ENCODE data around the gene PTGR3.

Gene PTGR3

DNA sequence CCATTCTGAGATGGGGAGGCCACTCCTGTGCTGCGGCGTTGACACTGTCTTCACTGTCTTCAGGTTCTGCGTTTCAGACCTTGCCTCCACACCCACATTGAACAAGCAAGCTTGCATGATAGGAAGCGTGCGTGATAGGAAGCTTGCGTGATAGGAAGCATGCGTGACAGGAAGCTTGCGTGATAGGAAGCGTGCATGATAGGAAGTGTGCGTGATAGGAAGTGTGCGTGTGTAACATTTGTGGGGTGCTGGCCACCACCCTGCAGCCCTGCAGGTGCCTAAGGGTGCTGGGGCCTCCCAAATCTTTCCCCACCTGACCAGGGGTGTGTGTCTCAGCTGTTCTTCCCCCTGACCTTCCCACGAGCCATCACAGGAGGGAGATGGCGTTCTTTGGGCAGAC lies 27.0 kb upstream of the PTGR3 start:
- DNase-seq (ENCODE audit: low read depth), result no peak

DNA sequence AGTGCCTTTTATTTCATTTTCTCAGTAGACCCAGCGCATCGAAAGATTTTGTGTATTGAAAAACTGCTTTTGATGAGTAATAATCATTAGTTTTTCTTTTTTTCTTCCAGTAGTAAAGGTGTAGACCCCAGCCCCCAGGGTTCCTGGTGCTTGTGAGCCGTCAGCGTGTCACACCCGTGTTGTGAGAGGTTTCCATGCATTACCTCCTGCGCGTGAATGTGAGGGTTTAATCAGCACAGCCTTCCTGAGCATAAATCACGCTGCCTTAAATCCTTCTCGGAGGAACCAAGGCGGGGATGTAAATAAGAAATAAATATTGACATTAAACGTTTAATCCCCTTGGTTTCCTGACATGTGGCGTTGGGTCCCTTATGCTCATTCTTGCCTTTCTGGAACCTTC lies 26.0 kb upstream of the PTGR3 start:
- no peak for DNase-seq (ENCODE audit: low read depth)

DNA sequence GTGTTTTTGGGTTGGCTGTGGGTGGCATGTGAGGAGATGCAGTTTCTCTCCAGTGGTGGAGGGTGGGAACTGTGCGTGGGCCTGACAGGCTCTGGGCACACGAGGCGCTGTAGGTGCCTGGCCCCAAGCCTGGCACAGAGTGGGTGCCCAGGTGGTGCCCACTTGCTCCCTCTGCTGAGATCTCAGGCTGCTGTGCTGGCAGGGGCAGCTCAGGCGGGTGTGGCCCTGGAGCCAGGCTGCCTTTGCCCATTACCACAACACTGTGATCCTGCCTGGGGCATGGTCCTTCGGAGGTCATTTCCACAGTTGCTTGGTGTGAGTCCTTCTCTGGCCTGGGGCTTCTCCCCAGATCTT lies 22.1 kb upstream of the PTGR3 start:
- DNase-seq (ENCODE audit: low read depth), result no peak

DNA sequence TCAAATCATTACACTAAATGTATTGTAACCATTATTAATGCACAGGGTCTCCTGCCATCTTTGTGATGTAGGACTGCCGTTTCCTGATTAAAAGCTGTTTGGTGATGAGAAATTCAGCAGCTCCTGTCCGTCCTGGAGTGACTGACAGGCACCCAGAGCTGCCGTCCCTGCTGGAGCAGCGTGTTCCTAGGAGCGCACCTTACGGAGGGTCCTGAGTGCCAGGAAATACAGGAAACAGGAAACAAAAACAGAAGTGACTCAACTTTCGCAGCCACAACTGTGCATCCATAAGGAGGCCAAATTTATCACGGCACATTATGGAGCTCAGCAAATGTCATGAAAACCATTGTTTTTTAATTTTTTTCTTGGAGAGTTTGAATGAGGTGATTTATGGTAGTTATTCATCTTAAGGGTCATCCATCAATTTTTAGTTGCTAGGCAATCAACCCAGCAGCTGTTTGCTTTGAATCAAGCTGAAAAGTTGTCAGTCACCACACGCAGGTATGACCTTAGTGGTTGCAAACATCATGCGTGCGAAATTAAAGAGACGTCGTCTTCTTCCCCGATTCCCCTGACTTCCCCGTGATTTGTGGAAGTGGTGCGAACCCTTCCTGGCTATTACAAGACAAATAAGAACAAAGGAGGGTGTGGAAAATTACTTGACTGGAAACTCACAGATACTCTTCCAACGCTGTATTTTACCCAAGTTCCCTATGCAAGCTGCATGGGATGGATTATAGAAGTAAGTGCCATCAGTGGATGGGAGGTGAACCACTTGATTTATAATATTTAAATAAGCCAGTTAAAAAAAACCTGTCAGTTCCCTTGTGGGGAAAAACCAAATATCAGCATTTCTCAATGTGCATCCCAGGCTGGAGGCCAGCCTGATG lies 21.5 kb upstream of the PTGR3 start:
- no peak for DNase-seq (ENCODE audit: low read depth)

DNA sequence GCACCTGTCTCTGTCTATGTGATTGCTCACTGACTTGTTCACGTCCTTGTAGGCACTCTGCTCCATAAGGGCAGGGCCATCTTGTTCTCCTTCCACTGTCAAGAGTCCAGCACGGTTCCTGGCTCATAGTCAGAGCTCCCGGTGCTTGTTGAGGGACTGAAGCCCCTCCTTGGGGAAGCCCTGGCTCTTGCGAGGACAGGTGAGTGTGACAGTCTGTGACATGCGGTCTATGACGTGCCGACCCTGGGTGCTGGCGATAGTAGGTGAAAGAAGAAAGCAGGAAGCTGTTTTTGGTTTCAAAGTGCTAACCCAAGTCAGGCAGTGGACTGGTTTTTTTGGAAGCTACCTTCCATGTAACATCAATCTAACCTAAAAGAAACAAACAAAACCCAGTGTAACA lies 20.5 kb upstream of the PTGR3 start:
- DNase-seq (ENCODE audit: low read depth), result no peak

DNA sequence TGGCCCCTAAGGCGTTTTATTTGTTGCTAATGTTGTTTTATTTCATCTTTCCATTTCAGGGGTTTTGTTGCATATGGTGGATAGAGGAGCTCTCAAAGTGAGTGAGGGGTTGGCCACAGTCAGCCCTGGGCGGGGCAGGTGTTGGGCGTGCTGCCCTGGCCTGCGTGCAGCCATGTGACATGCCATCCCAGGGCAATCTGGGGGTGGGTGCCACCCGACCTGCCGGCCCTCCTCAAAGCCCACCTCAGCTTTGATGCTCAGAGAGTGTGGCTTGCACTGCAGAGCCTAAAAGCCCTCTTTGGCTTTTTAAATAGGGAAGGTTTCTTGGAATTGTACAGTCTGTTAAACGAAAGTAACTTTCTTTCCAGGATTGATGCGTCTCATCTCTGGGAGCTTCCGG lies 20.0 kb upstream of the PTGR3 start:
- DNase-seq (ENCODE audit: low read depth), result no peak

DNA sequence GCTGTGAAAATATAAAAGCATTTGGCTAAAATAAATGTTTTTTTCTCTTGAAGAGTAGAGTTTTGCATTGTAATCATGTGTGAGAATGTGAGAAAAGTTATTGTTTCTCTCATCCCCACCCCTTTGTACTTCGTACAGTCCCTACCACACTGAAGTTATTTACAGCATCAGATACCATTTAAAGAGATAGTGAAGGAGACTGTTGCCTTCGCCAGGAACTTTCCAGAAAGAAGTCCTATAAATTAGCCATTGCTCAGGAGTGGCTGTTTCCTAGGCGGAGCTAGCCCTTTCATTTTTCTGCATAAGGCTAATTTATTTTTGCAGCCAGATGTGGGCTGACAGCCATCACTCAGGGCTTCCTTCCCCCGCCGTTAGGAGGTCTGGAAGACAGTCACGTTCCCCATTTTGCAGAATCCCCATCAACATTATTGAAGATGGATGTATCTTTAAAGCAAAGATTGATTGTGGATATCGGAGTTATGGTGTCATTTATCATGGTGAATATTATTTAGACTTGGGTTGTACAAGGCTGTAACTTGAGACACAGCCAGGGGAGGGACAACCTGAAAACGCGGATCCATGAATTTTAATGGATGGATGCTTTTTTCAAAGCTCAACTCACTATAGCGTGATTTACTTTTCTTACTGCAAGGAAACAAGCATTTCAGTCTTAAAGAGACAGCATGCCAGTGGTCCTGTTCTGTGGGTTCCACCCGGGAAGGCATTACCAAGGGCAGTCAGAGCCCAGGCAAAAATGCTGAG lies 18.8 kb upstream of the PTGR3 start:
- no peak for DNase-seq (ENCODE audit: low read depth)

DNA sequence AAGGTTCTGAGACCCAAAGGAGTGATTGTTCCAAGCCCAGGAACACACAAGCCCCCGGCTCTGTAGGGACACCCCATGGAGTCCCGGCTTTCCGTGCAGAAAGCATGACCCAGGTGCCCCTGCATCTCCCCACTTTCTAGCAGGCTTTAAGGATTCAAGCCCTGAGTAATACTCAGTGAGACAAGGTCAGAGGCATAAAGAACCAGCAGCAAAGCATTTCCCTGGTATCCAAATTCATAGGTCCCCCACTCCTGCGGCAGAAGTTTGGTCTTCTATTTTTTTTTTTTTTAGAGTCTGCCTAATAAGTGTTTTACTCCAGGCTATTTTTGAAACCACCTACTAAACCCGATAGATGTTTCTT lies 18.0 kb upstream of the PTGR3 start:
- DNase-seq (ENCODE audit: low read depth), result no peak

DNA sequence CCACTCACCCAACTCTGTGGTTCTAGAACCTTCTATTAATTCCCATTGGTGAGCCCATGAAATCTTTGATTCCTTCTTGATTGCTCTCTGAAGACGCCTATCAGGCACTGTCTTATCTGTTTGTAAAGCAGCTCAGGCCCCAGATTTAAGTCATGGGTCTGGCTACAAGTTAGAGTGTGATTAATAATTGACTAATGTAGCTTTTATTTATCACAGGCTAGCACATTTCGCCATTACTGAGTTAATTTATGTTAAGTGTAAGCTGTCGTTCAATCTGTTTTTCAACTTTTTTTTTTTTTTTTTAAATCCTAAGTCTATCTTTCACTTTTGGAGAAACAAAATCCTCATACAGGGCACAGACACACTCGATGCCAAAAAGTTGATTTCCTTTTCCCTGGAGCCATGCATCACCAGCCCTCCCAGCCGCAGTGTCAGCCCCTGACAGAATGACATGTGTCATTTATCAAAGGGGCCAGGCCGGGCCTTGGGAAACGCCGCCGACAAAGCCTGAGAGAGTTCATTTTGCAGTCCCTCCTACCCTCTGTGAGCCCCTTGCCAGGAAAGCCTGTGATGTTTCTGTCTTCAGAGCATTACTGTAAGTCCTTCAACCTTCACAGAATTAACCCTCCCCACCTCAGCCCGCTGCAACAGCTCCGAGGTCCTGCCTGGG lies 17.5 kb upstream of the PTGR3 start:
- no peak for DNase-seq (ENCODE audit: low read depth)

DNA sequence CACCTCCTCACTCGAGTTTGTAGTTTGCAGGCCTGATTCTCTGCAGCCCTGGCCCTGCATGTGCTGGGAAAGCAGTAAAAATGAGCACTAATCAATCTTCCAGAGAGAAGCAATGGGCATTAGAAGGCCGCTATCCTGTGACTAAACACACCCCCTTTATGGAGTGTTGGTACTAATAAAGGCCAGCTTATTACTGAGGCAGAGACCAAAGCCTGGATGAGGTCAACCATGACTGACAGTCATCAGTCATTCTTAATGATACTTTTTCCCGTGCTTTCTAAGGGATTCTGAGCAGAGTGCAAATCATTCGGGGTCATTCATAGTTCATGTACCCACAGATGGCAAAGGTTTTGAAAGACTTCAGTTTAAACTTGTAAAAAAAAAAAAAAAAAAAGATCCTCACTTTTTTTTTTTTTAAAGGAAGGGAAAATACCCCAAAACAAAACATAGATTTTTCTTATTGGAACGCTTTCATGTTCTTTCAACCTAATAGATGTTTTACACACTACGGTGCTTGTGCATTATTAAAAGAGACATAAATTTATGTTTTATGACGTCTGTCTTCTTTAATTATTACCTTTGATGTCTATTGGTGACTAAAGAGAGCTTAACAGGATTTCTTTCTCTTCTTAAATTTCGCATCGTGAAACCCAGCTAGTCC lies 14.9 kb upstream of the PTGR3 start:
- no peak for DNase-seq (ENCODE audit: low read depth)

DNA sequence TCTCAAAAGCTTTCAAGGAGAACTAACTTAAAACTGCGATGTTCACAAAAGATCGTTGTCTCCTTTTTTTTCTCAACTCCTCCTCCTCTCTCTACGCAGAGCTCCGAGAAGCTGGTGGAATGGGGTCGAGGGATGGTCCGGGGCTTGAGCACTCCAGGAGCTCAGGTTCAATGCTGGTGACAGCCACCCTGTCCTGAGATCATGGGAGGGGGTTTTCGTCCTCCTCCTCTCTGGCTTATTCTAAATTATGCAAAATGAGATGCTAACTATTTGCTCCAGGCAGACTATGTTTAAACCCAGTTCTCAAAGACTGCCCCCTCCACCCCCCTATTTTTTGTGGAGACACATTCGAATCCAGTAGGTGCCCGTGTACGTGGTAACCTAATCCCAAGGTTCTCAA lies 13.5 kb upstream of the PTGR3 start:
- no peak for DNase-seq (ENCODE audit: low read depth)

DNA sequence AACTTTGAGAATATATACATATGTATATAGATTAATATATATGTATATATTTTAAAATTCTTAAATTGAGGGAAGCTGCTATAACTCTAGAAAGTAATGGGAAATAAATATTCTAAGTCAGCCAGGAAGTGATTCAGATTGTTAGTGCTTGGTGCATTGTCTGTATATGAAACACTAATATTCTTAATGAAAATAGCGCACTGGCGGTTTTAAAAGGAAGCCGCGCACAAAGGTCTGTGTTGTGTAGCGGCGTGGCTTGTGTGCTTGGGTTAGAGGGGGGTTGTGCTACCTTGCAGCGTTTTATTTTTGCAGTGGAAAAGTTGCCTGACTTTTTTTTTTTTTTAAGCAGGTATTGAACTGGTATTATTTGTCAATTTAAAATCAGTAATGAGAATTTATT lies 13.0 kb upstream of the PTGR3 start:
- no peak for DNase-seq (ENCODE audit: low read depth)

DNA sequence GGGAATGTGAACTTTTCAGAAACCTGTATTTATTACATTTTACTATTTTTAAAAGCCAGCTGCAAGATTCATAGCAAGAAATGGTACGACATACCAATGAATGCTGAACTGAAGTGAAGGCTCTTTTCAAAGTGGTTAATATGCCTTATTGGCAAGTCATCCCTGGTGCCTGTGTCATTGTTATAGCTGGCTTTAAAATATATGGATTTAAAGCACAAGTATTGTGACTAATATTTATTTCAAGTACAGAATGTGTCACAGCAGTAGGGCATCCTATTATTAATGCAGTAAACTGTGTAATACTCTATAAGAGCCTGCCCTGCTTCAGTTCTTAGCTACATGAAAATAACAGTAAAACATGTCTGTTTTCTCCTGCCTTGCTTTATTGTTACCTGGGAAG lies 12.5 kb upstream of the PTGR3 start:
- no peak for DNase-seq (ENCODE audit: low read depth)

DNA sequence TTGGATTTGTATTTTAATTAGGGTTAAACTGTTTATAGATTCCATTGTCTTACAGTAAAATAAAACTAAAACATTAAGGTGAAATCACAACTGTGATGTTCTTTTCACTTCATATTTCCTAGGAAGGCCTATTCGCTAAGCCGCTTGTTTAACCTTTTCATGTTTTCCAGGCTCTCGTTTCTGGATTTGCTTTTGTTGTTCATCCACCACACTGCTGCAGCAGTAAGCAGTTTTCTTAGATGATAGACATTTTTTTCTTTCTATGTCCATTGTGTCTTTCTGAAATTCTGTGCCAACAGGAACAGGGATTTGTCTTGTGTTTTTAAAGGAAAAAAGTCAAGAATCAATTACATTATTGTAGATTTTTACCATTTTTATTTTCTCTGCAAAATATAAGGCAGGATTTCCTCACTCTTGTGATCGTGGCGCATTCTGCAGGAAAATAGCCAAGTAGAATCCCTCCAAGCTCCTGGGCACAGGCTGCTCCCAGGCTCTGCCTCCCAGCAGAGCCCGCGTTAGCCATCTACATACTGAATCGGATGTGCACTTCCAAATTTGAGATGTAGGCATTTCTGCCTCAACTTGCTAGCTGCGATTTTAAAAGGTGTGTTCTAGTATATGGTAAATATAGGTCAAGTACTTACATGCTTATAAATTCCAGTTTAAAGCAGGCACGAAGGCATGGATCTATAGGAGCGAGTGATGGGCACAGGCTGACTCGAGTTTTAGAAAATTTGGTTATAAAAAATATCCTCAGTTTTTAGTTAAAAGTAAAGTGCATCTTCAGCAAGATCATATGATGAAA lies 11.8 kb upstream of the PTGR3 start:
- no peak for DNase-seq (ENCODE audit: low read depth)

DNA sequence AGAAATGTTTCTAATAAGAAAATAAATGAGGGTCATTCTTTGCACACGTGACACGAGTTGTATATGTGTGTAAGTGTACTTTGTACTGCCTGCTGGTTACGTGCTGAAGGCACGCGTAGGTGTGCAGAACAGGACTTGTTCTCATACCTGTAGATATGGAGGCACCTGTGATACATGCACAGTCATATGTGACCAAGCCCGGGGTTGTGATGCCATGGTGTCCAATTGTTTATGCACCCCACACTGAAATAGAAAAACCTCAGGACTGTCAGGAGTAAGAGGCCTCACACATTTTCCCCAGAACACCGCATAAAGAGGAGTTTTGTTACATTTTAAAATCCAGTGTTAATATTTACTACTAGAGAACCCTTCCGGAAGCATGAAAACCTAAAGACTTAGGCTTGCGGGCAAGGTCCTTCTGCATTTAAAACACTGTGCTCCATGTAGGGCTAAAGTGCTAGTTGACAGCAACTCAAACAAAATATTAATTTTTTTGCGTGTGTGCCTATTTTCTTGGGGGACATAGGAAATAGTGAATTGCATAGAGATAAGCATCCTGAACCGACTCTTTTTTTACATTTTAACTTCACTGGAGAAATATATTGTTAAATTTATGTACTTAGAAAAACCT lies 10.9 kb upstream of the PTGR3 start:
- DNase-seq (ENCODE audit: low read depth), result no peak

DNA sequence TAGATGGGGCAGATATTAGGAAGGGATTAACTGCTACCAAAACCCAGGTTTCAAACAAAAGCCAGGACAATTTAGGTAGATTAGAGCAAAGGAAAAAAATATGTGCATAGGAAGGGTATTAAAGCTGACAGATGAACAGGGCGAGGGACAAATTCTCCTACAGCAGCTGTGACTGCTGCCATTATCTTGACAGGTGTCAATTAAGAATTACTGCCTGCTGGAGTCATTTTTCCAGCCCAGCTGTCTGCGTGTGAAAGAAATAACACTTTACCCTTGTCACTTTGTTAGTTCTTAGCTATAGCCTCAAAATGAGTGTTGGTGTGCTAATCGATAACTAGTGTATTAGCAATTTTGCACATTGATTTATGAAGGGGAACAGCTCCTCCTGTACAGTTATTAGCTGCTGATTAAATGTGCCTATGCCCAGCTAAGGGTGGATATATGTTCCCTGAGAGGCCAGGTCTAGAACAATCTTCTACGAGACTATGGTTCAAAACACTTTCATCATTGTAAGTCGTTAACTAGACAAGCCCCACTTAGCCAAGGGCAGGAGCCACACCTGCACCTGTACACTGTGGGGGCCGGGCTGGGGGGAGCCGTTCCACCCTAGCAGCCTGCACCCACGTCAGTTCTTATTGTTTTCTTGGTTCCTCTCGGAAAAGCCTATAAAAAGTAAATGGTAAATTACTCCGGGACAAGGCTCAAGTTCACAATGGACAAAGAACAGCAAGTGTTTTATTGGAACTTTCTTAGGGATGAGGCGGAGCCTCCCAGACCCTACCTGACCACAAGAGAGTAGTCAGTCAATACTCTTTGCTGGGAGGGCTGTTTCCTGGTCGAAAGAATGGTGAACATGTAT lies 9.4 kb upstream of the PTGR3 start:
- DNase-seq (ENCODE audit: low read depth), result no peak

DNA sequence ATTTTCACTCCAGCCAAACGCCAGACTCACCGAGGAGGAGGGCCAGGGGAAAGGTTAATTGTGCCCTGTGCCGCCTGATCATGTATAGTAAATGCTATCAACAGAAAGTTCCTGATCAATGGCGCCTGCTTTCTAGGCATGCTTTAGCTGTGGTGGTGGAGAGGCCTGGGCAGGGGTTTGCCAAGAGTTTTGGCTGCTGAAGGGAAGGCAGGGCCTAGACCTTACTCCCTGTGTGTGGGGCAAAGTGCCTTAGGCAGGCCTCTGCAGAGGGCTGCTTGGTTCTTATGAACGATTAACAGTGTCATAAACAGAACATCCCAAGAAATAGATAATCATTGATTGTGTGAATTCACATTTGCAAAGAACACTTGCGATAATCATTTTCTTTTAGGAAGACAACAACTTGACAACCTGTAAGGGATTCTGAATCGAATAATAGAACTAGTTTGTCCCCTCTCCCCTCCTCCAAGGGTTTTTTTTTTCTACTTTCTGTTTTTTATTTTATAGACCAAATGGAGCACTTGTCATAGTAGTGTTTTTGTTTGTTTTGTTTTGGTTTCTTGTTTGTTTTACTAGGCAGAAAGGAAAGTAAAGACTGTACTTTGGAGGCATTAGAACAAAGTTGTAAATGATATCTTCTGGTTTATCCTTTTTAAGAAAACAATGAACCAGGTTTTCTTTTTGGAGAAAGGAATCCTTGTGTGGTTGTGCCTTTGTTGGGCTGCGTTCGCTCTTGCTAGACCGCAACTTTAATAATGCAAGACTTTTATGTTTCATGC lies 8.2 kb upstream of the PTGR3 start:
- no peak for DNase-seq (ENCODE audit: low read depth)

DNA sequence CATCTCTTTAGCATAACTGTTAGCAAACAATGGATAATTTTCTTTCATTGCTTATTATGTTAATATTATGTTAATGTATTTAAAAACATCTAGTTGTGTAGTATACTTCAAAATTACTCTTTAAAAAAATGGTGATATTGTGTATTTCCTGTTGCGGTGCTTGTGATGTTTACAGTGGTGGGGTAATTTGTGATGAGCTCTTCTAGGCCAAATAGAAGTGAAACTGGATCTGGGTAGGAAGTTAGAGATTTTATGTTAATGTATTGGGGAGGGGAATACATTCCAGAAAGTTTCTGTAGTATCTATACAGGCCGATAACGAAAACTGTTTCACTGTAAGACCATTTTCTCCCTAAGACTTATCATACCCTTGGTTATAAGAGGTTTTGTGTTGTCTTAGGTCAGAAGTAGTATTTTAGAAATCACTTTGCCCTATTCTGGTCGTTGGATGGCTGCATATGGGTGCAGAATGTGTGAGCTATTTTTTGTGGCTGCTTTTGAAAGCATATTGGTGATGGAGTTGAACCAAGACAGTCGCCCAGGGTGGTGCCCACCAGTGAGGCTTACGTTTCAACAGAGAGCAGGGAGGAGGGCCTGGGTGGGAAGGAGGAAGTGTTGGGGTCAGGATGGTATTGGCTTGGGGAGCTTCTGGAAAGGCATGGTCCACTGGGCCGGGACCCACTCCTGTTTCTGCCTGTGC lies 7.4 kb upstream of the PTGR3 start:
- DNase-seq (ENCODE audit: low read depth), result no peak

DNA sequence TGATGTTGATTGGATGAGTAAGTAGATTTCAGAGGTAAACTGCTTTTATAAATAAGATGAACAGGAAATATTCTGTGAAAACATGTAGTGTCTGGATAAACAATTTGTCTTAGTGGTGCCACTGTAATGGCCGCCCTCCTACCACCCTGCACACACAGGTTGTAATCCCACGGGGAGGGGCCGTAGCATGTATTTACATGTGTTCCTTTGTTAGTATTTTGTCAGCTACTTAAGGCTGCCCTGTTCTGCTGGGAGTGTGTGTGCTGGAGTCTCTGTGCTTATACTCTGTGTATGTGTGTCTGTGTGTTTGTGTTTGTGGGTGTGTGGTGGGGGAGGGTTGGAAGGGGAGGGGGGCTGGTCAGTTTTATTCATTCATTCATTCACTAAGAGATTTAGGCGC lies 6.7 kb upstream of the PTGR3 start:
- DNase-seq (ENCODE audit: low read depth), result no peak
